SU-DHL-6 (cell line): ENCODE measurements around the gene HAO2.

Source experiments
- H2AFZ ChIP-seq: fragments of 200-600 bp; sonication (generic); 2 replicates; pipeline ENCODE4 v1.6.1; 2014; ENCODE audit warnings: low read depth, mild to moderate bottlenecking, moderate library complexity, mixed read lengths, antibody characterized with exemption, low read length; ENCODE audit not compliant: severe bottlenecking
- H3F3A ChIP-seq: fragments of 200-600 bp; shearing (Covaris generic); 2 replicates; pipeline ENCODE4 v1.6.0; 2016; ENCODE audit warnings: antibody characterized with exemption, mild to moderate bottlenecking; ENCODE audit not compliant: insufficient read depth
- H3K27ac ChIP-seq: fragments of 200-600 bp; sonication (generic); 2 replicates; pipeline ENCODE4 v1.5.1; 2016; ENCODE audit warnings: low read depth, mild to moderate bottlenecking, low read length, moderate library complexity, mixed read lengths
- H3K27me3 ChIP-seq: fragments of 200-600 bp; sonication (generic), shearing (Covaris generic); 2 replicates; pipeline ENCODE4 v1.6.0; 2014; ENCODE audit warnings: mild to moderate bottlenecking, low read length
- H3K36me3 ChIP-seq: fragments of 200-600 bp; sonication (generic); 2 replicates; pipeline ENCODE4 v1.6.1; 2014; ENCODE audit warnings: mild to moderate bottlenecking, low read length, mixed read lengths
- H3K4me2 ChIP-seq: fragments of 300-600, 200-600 bp; shearing (Covaris generic), sonication (generic); 2 replicates; pipeline ENCODE4 v1.6.0; 2014; ENCODE audit warnings: low read length, low read depth, mild to moderate bottlenecking; ENCODE audit not compliant: poor library complexity, severe bottlenecking
- H3K4me3 ChIP-seq: fragments of 200-600 bp; sonication (generic); 2 replicates; pipeline ENCODE4 v1.5.1; 2014; ENCODE audit warnings: antibody characterized with exemption, low read length, mild to moderate bottlenecking, mixed read lengths; ENCODE audit not compliant: insufficient read depth, poor library complexity, severe bottlenecking
- H3K79me2 ChIP-seq: fragments of 200-600 bp; sonication (generic); 2 replicates; pipeline ENCODE4 v1.6.1; 2014; ENCODE audit warnings: mild to moderate bottlenecking, low read length, moderate library complexity; ENCODE audit not compliant: insufficient read depth
- H3K9ac ChIP-seq: fragments of 200-600 bp; sonication (generic); 2 replicates; pipeline ENCODE4 v1.7.0; 2014; ENCODE audit warnings: mild to moderate bottlenecking, low read length
- H3K9me2 ChIP-seq: fragments of 200-600 bp; sonication (generic); replicated peaks from 2 replicates; pipeline ENCODE4 v1.6.1; 2014; ENCODE audit warnings: low read length; ENCODE audit not compliant: insufficient read depth
- H3K9me3 ChIP-seq: fragments of 200-600 bp; sonication (generic); 2 replicates; pipeline ENCODE4 v1.6.1; 2014; ENCODE audit warnings: low read length, mixed read lengths; ENCODE audit not compliant: insufficient read depth
- H4K20me1 ChIP-seq: fragments of 200-600 bp; sonication (generic); 2 replicates; pipeline ENCODE4 v1.6.1; 2014; ENCODE audit warnings: low read depth, mild to moderate bottlenecking, antibody characterized with exemption, low read length, moderate library complexity, mixed read lengths
- EZH2phosphoT487 ChIP-seq: fragments of 200-600 bp; sonication (generic), shearing (Covaris generic); conservative IDR thresholded peaks from 2 replicates; pipeline ENCODE4 v1.6.1; 2018; ENCODE audit warnings: mild to moderate bottlenecking, antibody characterized with exemption, low read length, moderate library complexity, mixed read lengths
- TF ChIP-seq, protein P1 (sequence below): fragments of 200-600 bp; sonication (generic); IDR thresholded peaks from one replicate; pipeline ENCODE4 v1.5.1; 2017; ENCODE audit warnings: antibody characterized with exemption, mild to moderate bottlenecking, low read length, moderate library complexity; ENCODE audit not compliant: insufficient read depth, poor library complexity, severe bottlenecking

The HAO2 gene

DNA sequence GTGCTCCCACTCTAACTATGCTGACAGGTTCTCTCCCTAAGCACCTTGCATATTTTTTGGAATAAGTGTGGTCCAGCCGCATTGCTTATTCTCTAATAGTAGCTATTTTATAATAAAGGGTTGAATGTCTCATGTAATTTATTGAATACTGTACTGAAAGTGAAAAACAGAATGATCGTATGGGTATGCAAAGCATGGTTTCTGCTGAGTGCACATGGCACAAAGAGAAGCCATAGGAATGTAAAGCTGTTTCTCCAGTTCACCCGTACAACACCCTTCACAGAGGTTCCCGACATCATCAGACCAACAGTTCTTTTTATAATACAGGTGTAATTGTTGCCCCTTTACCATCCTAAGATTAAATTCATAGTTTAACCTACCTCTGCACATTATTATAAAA, 8.9 kb upstream of the HAO2 start:
- H3F3A ChIP-seq, result no peaks in the 10 kb centered on the region
- no peak for TF ChIP-seq EZH2phosphoT487
- no peak overlapping the region for H3K27ac ChIP-seq
- no peaks in the 10 kb centered on the region for H4K20me1 ChIP-seq
- no peaks in the 10 kb centered on the region for H3K9me2 ChIP-seq
- H3K4me3 ChIP-seq, result no peak overlapping the region
- H3K79me2 ChIP-seq, result no peaks in the 10 kb centered on the region
- H3K36me3 ChIP-seq, result no peaks in the 10 kb centered on the region
- H3K9me3 ChIP-seq, result no peaks in the 10 kb centered on the region
- H2AFZ ChIP-seq, result no peak overlapping the region
- H3K27me3 ChIP-seq, result no peaks in the 10 kb centered on the region
- no peak overlapping the region for H3K9ac ChIP-seq
- H3K4me2 ChIP-seq, result no peak overlapping the region

DNA sequence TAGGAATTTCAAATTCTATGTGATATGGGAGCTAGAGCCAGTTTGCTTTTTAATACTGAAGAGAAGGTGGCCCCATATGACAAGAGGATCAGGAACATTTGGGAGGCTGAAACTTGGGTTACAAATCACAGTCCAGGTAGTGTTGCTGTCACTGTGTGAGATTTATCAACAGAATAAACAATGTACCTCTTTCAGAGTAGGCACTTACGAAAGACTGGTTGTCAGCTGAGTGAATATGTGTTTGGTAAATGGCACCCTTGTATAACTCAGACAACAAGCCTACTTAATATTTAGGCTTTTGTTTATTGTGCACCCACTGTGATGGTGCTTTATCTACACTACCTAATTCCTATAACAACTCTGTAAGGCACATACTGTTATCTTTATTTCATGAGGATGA, 7.4 kb upstream of the HAO2 start:
- no peak overlapping the region for H2AFZ ChIP-seq

DNA sequence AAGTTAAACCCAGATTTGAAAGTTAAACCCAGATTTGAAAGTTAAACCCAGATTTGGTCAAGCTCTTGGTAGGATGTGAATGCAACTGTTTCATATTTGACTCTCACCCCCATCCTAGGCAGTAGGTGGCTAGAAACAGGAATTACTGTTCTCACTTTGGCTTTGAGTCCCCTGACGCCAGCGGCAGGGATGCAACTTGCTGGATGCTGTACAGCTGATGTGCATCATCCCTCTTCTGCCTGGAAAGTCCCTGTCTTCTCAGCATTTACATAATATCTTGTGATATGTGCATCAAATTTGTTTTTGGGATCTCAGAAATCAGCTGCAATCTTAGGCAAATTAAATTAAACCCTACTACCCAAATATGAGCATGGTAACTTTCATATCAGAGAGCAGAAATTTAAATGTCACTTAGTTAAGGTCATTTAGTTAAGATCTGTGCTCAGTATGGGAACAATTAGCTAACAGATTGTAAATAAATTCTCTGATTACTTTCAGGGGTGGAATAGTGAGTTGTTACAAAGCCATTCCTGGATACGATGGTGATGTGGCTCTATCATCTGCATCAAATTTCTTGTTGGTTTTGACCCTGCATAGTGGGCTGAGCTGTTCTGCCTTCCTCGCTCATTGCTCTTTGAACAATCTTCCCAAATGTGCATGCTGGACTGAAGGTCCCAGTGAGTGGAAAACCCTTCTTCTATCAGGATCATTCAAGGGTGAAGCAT, 6.8 kb upstream of the HAO2 start:
- Histone ChIP-seq H2AFZ (no peak overlapping the region), H3K9me2 (no peaks in the 10 kb centered on the region), H3K27me3 (no peaks in the 10 kb centered on the region), H3K4me3 (no peak overlapping the region), H3K9ac (no peak overlapping the region), H3K4me2 (no peak overlapping the region), H3K27ac (no peak overlapping the region), H3F3A (no peaks in the 10 kb centered on the region), H3K9me3 (no peaks in the 10 kb centered on the region), H3K79me2 (no peaks in the 10 kb centered on the region), H4K20me1 (no peaks in the 10 kb centered on the region), H3K36me3 (no peaks in the 10 kb centered on the region)
- no peak for TF ChIP-seq EZH2phosphoT487
- TF ChIP-seq, protein P1, sequence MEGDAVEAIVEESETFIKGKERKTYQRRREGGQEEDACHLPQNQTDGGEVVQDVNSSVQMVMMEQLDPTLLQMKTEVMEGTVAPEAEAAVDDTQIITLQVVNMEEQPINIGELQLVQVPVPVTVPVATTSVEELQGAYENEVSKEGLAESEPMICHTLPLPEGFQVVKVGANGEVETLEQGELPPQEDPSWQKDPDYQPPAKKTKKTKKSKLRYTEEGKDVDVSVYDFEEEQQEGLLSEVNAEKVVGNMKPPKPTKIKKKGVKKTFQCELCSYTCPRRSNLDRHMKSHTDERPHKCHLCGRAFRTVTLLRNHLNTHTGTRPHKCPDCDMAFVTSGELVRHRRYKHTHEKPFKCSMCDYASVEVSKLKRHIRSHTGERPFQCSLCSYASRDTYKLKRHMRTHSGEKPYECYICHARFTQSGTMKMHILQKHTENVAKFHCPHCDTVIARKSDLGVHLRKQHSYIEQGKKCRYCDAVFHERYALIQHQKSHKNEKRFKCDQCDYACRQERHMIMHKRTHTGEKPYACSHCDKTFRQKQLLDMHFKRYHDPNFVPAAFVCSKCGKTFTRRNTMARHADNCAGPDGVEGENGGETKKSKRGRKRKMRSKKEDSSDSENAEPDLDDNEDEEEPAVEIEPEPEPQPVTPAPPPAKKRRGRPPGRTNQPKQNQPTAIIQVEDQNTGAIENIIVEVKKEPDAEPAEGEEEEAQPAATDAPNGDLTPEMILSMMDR, result no peak

More for the DNA sequence above, 7.4 kb upstream of the HAO2 start:
- Histone ChIP-seq H3K4me3 (no peak overlapping the region), H3F3A (no peaks in the 10 kb centered on the region), H3K79me2 (no peaks in the 10 kb centered on the region), H3K27ac (no peak overlapping the region), H3K9ac (no peak overlapping the region), H3K27me3 (no peaks in the 10 kb centered on the region), H4K20me1 (no peaks in the 10 kb centered on the region), H3K9me2 (no peaks in the 10 kb centered on the region), H3K4me2 (no peak overlapping the region), H3K9me3 (no peaks in the 10 kb centered on the region), H3K36me3 (no peaks in the 10 kb centered on the region)
- no peak for TF ChIP-seq EZH2phosphoT487
- TF ChIP-seq, protein P1, result no peak

DNA sequence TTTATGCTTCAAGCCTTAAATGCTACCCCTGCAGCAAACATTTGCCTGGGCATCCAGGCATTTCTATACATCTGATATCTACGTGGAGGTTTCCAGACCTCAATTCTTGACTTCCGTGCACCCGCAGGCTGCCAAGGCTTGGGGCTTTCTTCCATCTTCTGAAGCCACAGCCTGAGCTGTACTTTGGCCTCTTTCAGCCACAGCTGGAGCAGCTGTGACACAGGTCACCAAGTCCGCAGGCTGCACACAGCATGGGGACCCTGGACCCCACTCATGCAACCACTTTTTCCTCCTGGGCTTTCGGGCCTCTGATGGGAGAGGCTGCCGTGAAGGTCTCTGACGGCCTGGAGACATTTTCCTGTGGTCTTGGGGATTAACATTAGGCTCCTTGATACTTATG, 5.4 kb upstream of the HAO2 start:
- H3K9ac ChIP-seq, result no peak overlapping the region
- no peaks in the 10 kb centered on the region for H3K9me3 ChIP-seq
- no peak overlapping the region for H2AFZ ChIP-seq
- no peaks in the 10 kb centered on the region for H3F3A ChIP-seq
- no peaks in the 10 kb centered on the region for H3K27me3 ChIP-seq
- no peak overlapping the region for H3K4me2 ChIP-seq
- no peaks in the 10 kb centered on the region for H4K20me1 ChIP-seq
- no peak overlapping the region for H3K27ac ChIP-seq
- H3K79me2 ChIP-seq, result no peaks in the 10 kb centered on the region
- TF ChIP-seq, protein P1, result no peak
- H3K36me3 ChIP-seq, result no peaks in the 10 kb centered on the region
- H3K4me3 ChIP-seq, result no peak overlapping the region
- no peaks in the 10 kb centered on the region for H3K9me2 ChIP-seq
